ENCODE measurements around the gene BMP10.
"Not testable (repeated sequence)": the region's sequence is repeated elsewhere in the genome, so short reads cannot be mapped to it uniquely, and the experiment has no call there.

BMP10 gene

GRCh38 chr2:68895981-68896380 lies 24.8 kb upstream of the BMP10 start:
- DNase-seq (ENCODE audit: low spot score): not testable (repeated sequence)

- no peak for DNase-seq (ENCODE audit: low spot score)
Observed at GRCh38 chr2:68889500-68889899, 18.3 kb upstream of the BMP10 start.

GRCh38 chr2:68889021-68889420 lies 17.8 kb upstream of the BMP10 start:
- no peak for DNase-seq (ENCODE audit: low spot score)

- DNase-seq (ENCODE audit: low spot score): no peak
Observed at GRCh38 chr2:68888038-68888704, 17.0 kb upstream of the BMP10 start.

- no peak for DNase-seq (ENCODE audit: low spot score)
Observed at GRCh38 chr2:68885811-68886075, 14.5 kb upstream of the BMP10 start.

GRCh38 chr2:68885074-68885810 lies 14.0 kb upstream of the BMP10 start:
- DNase-seq (ENCODE audit: low spot score): no peak

DNA sequence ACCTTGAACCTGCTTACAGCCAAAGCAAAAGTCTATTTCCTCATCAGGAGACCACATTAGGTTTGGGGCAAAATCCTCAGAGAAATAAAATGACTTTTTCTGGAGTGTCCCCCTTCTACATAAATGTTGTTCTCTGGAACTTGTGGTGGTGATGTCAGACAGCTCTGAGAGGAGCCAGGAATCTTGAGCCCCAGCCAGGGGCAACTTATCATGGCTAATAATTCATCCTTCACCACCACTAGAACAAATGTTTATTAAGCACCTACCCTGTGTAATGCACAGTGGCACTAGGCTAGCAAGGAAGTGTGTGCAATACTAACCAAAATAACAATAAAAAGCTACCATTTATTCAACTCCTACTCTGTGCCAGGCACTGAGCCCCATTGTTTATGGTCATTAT lies 9.0 kb upstream of the BMP10 start:
- no peak for DNase-seq (ENCODE audit: low spot score)

- no peak for DNase-seq (ENCODE audit: low spot score)
Observed at GRCh38 chr2:68879296-68879695, 8.1 kb upstream of the BMP10 start.

DNA sequence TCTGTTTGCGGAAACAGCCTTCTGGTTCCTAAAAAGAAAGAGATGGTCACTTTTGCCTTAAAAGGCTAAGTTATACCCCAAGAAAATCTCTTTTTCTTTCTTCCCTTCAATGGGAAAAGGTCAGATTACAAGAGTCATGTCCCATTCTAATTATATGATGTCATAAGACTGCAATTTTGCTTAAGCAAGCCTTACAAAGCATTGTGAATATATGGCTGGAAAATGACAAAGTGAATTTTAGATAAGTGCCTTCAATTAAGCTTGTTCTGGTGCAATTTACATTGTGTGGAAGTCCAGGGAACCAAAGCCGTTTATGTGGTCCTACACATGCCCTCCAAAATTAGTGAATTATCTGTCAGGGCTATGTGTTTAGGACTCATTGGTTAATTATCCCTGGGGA lies 7.6 kb upstream of the BMP10 start:
- DNase-seq (ENCODE audit: low spot score): no peak

- no peak for DNase-seq (ENCODE audit: low spot score)
Observed at GRCh38 chr2:68878071-68878711, 7.0 kb upstream of the BMP10 start.

DNA sequence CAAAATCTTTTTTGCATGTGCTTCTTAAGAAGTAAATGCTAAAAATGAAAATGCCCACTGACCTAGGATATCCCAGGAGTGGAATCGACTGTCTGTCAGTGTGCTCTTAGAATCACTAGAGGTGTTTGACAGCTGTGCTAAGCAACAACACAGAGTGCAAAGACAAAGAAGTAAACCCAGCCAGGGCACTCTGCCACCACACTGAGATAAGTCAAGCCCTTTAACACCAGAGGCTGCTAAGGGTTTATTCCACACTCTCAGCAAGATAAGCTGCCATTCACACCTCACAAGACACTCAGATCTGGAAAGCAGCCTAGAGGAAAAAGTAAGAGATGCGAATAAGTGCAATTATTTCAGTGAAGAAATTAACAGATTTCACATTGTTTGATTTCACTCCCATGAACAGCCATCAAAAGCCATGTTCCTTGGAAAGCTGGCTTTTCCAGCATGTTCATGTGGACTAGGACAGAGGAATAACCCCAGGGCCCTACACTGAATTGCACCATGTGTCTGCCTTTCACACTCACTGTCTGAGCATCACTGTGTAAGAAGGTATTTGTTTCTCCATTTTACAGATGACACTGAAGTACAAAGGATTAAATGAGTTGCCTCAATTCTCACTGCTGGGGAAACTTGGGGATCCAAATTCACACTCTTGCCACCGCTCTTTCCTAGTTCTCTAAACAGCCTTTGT lies 6.0 kb upstream of the BMP10 start:
- DNase-seq (ENCODE audit: low spot score): no peak

DNA sequence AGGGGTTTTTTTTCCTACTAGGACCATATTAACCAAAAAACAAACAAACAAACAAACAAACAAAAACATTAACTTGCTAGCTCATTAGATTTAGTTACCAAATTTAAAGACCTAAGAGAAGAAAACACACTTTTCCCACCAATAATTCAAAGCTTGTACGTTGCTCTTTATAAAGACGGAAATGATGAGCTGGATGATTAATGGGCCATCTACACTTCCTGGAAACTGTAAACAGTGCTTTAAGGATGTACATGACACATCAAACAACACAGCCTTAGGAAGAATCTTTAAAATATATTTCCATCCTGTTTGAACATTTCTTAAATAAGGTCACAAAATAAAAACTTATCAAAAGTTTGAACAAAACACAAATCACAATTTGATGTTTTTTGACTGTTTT lies 982 bp downstream of the BMP10 start:
- no peak for DNase-seq (ENCODE audit: low spot score)

- no peak for DNase-seq (ENCODE audit: low spot score)
Observed at GRCh38 chr2:68865108-68865507, 6.1 kb downstream of the BMP10 start.

DNA sequence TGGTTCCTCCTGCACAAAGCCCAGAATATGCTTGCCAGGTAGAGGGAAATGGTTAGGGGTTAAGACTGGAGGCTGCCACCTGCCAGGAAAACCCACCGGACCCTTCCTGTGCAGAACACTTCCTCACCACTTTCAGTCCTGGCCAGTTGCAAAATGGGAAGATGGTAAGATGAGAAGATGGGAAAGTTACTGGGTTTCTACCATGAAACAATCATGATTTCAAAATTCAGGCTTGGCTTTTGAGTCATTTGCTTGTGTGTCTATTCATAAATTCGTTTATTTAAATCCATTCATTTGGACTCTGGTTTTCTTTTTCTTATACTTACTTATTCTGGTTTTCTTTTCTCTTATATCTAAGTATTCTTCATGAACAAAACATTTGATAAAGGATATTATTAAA lies 7.2 kb downstream of the BMP10 start:
- DNase-seq (ENCODE audit: low spot score): no peak

DNA sequence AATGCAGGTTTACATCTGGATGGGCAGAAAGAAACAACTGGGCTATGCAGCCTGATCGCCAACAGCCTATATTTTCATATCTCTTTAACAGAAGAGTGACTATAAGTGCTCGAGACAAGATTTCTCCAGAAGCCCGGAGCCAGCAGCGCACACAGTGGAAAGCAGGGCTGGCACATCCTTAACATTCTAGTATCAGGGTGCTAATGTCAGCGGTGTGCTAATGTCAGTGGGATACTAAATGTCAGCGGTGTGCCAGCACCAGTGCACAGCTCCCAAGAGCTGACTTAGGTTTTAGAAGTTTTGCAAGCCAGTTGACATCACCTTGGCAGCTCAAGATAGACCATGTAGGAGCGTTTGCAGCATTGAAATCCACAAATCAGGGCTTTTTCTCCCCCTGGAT lies 8.3 kb downstream of the BMP10 start:
- DNase-seq (ENCODE audit: low spot score): no peak

- no peak for DNase-seq (ENCODE audit: low spot score)
Observed at GRCh38 chr2:68861330-68861729, 9.9 kb downstream of the BMP10 start.

DNA sequence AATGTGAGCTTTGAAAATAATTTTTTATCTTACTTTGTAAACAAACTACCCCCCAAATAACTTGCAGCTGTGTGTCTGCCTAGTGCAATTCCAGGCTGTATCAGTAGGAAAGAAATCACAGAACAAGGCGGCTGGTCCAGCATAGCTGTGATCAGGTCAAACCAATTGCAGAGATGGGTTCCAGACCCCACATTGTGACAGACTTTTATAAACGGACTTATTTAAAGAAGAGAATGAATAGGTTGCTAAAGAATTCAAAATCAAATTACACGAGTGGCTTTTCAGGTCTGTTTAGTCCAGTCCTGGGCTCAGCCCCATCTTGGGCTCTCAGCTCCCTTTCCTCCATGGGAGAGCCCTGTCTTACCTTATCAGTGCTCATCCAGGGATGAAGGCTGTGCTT lies 11.1 kb downstream of the BMP10 start:
- no peak for DNase-seq (ENCODE audit: low spot score)

DNA sequence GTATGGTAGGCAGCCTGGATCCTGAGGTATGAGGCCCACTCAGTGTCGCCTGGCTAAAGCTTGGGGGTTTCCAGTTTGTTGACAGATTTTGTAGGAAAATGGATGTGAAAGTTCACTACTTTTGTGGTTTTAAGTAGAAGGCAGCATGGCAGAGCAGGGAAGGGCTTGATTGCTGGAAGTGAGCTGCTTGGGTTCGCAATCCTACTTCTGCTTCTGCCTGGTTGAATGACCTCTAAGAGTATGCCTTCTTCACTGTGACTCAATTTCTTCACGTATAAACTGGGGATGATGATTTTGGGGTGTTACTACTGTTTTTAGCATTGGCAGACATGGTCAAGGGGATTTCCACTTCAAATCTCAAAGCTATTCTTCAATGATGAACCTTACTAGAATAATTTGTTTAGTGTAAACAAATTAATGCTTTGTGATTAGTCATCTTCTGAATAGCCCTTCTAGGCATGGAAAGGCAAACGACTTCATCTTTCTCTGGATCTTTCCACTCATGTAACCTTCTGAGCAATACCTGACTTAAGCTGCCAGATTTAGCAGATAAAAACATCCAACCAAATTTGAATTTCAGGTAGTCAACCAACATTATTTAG lies 13.2 kb downstream of the BMP10 start:
- DNase-seq (ENCODE audit: low spot score): no peak

- DNase-seq (ENCODE audit: low spot score): no peak
Observed at GRCh38 chr2:68857202-68857845, 13.9 kb downstream of the BMP10 start.

GRCh38 chr2:68855550-68855949 lies 15.6 kb downstream of the BMP10 start:
- no peak for DNase-seq (ENCODE audit: low spot score)

GRCh38 chr2:68854476-68854875 lies 16.7 kb downstream of the BMP10 start:
- no peak for DNase-seq (ENCODE audit: low spot score)

DNA sequence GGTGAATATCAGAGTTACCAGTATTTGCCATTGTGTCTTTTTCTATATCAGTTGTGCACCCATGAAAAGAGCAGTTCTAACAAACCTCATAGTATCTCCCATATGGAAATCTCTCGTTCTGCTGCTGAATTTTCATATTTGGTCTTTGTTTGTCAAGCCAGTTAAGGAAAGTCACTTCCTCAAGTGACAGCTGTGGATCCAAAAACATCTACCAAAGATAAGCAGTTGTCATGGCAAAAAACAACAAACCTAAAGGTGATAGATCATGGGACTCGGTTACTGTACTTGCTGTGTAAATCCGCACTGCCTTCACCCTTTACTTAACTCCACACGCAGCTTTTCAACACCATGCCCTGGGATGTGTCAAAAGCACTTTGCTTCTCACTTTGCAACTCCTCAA lies 17.3 kb downstream of the BMP10 start:
- no peak for DNase-seq (ENCODE audit: low spot score)
